ENCODE data around the gene DAZAP1.

The DAZAP1 gene

DNA sequence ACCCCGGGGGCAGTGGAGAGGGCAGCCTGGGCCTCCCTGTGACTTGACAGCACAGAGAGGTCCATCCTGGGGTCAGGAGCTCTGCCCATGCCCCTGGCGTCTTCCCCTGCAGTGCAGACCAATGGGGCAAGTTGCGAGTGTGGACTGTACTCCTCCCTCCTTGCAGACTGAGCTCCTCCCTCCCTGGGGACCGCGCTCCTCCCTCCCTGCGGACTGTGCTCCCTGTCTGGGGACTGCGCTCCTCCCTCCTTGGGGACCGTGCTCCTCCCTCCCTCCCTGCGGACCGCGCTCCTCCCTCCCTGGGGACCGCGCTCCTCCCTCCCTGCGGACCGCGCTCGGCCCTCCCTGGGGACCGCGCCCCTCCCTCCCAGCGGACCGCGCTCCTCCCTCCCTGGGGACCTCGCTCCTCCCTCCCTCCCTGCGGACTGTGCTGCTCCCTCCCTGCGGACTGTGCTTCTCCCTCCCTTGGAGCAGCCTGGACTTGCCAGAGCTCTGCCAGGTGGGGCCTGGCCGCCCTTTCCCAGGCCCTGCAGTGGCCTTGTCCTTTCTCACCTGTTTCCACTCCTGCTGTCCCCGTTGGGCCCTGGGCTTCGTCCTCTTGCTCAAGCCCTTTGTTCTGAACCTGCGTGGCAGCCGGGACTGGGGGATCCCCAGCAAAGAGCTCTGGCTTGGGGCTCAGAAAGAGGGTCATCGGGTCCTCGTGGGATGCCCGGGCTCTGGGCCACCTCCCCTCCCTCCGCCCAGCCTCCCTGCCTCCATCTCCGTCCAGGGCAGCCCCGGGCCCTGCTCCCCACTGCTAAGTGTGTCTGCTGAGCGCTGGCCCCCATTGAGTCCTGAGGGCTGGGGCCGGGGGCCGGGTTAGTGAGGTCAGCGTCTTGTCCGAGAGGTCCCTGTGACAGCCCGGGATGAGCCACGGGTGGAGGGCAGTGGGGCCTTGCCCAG is 12.9 kb upstream of the DAZAP1 start:
- no peak for DNase-seq (ENCODE audit: low spot score)

DNA sequence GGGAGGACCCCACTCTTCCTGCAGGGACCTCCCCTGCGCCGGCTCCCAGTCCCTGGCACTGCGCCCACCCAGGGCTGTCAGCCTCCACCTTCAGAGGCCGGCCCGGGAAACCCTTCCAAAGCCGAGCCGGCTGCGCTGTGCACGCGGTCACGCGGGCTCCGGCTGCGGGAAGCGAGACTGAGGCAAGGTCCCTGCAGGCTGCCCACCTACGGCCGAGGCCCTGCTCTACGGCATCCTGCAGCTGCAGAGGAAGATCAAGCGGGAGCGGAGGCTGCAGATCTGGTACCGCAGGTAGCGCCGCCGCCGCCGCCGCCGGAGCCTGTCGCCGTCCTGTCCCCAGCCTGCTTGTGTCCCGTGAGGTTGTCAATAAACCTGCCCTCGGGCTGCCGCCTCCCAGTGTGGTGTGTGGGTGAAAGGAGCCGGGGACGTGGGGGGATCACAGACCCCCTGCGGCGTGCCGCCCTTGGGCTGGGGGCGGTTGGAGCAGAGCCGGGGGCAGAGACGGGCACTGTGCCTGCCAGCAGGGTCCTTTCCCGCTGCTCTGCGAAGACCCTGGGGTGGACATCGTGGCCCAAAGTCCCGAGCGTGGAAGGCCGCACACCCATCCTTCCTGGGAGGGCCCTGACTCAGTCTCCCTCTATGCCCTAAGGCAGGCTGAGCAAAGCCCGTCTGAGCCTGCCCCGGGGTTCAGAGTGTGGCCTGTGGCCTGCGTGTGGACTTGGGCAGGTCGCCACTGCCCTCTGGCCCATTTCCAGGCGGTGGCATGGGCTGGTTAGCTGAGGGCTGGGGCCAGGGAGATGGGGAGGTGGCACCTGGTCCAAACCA is 12.0 kb upstream of the DAZAP1 start:
- no peak for DNase-seq (ENCODE audit: low spot score)

DNA sequence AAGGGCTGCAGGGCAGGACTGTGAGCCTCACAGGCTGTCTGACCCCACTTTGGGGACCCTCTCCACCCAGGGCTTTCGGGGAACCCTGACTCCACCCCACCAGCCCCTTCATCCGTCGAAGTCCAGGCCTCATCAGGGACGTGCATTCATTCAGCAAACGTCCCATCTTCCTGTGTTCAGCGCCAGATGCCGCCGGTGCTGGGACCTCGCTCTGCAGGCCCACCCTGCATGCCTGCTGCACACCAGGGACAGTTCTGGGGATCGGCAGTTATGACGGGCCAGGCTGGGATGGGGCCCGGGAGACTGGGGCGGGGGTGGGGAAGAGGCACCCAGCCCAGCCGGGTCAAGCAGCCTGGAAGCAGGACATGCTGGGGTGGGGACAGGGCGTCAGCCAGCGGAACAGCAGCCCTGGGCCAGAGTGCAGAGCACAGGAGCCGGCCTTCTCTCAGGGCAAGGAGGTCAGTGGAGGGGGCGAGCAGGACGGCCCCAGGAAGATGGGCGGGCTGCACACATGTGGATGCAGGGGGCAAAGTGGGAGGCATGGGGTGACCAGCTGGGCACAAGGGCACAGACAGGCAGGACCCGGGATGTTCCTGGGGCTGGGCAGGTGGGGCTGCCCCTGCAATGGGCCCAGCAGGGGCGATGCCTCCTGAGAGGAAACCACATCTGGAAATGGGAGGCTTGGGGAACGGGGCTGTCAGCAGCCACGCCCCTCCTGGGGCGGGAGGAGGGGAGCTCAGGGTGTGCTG is 11.2 kb upstream of the DAZAP1 start:
- DNase-seq (ENCODE audit: low spot score), result no peak

DNA sequence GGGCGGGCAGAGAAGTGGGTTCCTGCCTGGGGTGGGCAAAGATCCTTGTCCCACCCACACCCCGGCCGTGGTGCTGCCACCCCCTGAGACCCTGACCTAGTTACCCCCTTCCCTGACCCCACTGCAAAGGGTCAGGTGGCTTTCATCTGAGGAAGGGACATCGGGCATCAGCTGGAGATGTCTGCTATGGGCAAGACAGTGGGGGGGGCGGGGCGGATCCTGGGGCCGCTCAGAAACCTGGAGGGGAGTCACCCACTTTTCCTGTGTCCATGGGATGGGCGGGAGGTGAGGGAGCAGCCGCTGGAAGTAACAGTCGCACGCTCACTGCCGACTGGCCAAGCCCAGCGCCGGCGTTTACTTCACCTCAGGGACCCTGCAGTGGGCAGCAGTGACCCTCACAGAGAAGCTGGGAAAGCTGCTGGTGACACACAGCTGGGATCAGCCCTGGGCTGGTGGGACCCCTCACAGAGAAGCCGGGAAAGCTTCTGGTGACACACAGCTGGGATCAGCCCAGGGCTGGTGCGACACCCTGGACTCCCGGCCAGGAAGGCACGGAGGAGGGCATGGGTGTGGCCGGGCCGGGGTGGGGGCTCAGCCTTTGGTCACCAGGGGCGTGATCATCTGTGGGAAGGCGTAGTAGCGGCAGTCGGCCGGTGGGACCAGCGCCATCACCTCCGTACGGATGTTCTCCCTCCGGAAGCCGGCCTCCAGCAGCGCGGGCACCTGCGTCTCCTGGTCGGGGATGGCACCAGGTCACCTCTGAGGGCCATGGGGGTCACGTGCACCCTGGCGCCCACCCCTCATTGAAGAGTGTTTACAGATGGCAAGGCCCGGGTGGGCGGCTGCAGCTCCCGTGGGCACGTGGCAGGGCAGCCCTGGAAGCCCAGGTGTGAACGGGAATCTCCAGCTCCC is 10.4 kb upstream of the DAZAP1 start:
- DNase-seq (ENCODE audit: low spot score), result no peak

GRCh38 chr19:1397838-1398237 is 9.5 kb upstream of the DAZAP1 start:
- DNase-seq (ENCODE audit: low spot score), result no peak

DNA sequence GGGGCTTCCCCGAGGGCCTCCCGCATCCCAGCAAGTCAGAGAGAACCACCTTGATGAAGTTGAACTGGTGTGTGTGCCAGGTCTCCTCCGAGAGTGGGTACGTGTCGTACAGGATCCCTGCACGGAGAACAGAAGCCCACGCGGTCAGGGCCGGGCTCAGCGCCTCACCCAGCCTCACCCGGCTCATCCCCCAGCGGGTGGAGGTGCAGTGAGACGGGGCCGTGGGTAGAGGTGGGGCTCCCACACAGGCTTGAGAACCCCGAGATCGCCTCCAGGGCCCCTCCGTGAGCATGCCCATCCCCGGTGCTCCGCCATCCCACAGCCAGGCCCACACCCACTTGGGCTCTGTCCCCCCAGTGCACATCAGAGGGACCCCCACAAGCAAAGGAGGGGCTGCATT is 8.3 kb upstream of the DAZAP1 start:
- DNase-seq (ENCODE audit: low spot score), result no peak

- no peak for DNase-seq (ENCODE audit: low spot score)
Measured at GRCh38 chr19:1399745-1400144, 7.6 kb upstream of the DAZAP1 start.

- no peak for DNase-seq (ENCODE audit: low spot score)
Measured at GRCh38 chr19:1400281-1401137, 6.9 kb upstream of the DAZAP1 start.

DNA sequence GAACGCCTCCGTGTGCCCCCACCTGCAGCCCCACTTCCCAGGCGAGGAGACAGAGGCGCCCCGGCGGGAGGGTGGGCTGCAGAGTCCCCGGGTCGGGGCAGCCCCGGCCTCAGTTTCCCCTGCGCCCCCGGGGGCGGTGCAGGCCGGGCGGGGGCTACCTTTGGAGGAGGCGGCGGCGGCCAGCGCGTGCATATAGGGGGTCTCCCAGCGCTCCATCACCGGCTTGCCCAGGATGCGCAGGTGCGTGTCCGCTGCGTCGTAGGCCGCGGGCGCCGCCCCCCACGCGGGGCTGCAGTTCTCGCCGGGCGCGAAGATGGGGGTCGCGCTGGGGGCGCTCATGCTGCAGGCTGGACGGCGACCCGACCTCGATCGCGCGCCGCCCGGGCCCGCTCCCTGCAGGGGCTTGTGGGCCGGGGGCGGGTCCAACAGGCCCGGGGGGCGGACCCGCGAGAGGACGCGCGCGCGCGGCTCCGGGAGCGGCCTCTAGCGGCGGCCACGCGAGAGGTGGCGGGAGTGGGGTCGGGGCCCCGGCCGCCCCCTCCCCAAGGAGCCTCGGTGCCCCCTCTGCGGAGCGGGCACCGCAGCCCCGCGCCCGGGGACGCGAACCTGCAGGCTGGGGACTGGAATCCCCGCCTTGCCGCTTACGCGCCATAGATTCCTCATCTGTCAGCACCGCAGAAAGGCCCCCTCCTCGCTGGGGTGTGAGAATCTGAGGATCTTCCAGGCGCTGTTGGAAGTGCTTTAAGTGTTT is 6.1 kb upstream of the DAZAP1 start, which contains the start of gene GAMT:
Gene GAMT (minus strand): TSS at position 405 of the 751 bp plus-strand sequence. CDS start 66 bp downstream, at position 339.
- DNase-seq (ENCODE audit: low spot score), result peak; percentile 35

DNA sequence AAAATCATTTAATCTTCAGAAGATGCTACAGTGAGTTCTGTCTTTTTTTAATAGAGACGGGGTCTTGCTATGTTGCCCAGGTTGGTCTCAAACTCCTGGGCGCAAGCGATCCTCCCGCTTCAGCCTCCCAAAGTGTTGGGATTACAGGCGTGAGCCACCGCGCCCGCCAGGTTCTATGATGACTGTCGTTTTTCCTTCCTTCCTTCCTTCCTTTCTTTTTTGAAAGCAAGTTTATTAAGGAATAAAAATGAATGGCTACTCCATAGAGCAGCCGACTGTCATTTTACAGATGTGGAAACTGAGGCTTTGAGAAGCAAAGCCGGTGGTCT is 5.5 kb upstream of the DAZAP1 start:
- no peak for DNase-seq (ENCODE audit: low spot score)

DNA sequence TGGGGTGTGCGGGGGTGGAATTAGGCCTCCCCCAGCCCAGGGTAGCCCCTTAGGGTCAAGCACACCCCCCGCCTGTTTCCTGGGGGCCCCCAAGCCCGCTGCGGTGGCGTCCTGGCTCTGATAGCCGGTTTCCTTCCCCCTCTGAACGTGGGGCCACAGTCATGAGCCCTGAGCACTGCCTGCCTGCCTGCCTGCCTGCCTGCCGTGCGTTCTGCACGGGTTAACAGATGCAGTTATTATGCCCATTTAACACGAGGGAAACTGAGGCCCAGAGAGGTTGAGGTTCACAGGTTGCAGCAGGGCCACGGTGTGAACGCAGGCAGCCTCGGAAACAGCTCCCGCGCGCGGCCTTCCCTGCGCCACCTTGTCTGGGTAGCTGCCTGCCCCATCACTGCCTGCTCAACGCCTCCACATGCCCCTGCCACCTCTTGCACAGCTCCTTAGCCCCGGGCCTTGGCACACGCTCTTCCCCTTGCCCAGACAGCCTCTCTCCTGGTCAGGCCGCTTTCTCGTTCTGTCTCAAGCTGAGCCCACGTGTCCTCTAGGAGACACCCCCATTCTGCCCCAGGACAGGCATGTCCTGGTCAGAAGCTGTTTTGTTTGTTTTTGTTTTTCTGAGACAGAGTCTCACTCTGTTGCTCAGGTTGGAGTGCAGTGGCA is 4.8 kb upstream of the DAZAP1 start:
- no peak for DNase-seq (ENCODE audit: low spot score)

DNA sequence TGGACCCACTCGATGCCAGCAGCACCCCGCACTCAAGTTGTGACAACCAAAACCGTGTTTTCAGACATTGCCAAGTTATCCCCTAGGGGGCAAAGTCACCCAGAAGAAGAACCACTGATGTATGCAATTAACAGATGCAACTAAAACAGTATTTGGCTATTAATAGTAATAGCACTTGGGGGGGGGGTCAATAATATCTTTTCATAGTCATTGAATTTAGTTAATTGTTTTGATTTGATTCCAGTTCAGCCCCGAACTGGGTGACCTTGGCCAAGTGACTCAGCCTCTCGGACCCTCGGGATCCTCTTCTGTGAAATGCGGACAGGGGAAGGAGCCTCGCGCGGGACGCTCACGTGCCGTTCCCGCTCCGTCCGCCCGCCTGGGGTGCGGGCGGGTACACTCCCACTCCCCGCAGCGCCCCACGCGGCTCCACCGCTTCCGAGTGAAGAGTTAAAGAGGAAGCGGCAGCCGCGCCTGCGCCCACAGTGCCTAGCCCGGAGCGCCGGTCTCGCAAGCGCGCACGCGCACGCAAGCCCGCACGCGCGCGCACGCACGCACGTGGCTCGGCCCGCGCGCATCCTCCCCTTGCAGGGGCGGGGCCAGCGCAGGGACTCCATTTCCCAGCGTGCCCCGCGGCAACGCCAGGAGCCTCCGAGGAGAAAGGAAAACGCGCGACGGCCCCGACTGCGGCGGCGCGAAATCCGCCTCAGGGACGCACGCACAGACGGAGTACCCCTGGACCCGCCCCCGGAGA is 435 bp upstream of the DAZAP1 start:
- DNase-seq (ENCODE audit: low spot score), result peak; percentile 99

- DNase-seq (ENCODE audit: low spot score), result peak; percentile 59
Measured at GRCh38 chr19:1408300-1409203, 1.2 kb downstream of the DAZAP1 start.

DNA sequence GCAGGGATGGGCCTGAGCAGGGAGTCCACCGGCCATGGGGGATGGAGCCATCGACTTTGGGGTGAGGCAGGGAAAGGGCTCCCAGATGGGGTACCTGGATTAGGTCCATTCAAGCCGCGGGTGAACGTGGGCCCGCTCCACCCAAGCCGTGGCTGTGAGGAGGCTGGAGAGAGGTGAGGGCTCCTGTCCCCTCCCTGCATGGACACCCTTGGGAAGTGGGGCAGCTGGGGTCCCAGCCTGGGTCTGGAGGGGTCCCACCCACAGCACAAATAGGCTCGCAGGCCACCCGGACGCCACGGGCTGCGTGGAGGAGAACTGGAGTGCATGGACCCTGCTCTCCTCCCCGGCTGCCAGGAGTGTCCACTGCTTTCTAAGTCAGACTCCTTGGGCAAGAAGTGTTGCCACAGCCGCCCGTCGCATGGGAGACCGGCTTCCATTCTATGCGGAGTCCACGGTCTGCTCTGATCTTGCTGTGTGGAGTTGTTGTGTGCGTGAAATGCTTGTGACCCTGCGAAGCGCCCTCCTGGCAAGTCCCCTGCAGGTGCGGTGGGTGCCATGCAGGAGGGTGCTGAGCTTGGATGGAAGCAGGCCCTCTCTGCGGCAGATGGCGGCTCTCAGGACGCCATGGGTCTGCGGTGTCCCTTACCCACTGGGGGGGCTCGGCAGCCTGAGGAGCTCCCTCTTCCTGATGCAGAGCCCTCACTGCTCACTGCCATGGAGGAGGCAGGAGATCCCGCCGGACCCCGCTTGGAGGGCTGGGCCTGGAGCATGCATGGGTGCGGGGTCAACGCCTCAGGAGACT is 2.0 kb downstream of the DAZAP1 start:
- DNase-seq (ENCODE audit: low spot score), result no peak

GRCh38 chr19:1410136-1410786 is 2.9 kb downstream of the DAZAP1 start:
- DNase-seq (ENCODE audit: low spot score), result no peak

GRCh38 chr19:1410789-1411188 is 3.4 kb downstream of the DAZAP1 start:
- no peak for DNase-seq (ENCODE audit: low spot score)
